ENCODE measurements around the gene C19orf53. TPM values are rescaled to one million over a fixed set of nuclear protein-coding genes. Genes with fewer than 3 reads are reported as not detected.

Gene C19orf53
- total RNA-seq, 3 donors from 2014 or later (not counting 1 experiment from before 2014, with no cell fraction given), result 52.2 to 56.6 (median 54.7) TPM

DNA sequence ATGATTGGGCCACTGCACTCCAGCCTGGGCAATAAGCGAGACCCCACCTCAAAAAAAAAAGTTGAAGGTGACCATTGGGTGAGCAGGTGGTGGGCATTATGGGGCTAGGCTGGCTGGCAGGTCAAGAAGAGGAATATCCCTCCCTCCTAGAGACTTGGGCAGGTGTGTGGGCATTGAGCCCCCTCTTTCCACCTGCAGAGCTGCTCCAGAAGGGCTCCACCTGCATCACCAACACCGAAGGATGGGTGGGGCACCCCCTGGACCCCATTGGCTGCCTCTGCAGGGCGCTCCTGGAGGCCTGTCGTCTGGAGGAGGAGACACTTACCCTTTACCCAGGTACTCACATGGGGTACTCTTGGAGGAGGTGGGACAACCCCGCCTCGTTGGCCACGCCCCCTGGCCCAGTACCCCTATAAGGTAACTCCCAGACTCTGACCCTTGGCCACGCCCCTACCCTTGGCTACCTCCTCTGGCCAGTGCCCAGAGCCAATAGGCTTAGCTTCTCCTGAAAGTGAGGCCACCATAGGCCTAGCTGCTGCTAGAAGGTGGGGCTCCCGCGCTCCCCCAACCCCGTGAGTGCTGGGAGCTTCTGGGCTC is 42.9 kb downstream of the C19orf53 start:
- intact Hi-C loops (cut with micrococcal nuclease), result no loop called here
- Mint-ChIP-seq H3K27me3 (ENCODE audit: low read depth in 2 of 2) (no peaks in the 10 kb centered on the region), H3K9me3 (no peaks in the 10 kb centered on the region), H3K4me1 (no peaks in the 10 kb centered on the region), H3K27ac (peak overlapping the region in 1 of 2 donors; percentile 49), H3K36me3 (no peaks in the 10 kb centered on the region), H3K4me3 (no peak overlapping the region)
- H3K4me1 ChIP-seq (ENCODE audit: control insufficient read depth, insufficient read depth, low read length), result no peaks in the 10 kb centered on the region
- WGBS (ENCODE audit: insufficient coverage), result 98% methylated on average over 11 of the region's 11 CpGs
- TF ChIP-seq, protein P1, sequence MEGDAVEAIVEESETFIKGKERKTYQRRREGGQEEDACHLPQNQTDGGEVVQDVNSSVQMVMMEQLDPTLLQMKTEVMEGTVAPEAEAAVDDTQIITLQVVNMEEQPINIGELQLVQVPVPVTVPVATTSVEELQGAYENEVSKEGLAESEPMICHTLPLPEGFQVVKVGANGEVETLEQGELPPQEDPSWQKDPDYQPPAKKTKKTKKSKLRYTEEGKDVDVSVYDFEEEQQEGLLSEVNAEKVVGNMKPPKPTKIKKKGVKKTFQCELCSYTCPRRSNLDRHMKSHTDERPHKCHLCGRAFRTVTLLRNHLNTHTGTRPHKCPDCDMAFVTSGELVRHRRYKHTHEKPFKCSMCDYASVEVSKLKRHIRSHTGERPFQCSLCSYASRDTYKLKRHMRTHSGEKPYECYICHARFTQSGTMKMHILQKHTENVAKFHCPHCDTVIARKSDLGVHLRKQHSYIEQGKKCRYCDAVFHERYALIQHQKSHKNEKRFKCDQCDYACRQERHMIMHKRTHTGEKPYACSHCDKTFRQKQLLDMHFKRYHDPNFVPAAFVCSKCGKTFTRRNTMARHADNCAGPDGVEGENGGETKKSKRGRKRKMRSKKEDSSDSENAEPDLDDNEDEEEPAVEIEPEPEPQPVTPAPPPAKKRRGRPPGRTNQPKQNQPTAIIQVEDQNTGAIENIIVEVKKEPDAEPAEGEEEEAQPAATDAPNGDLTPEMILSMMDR (IDR thresholded peaks at IDR 0.05), result no peak
- no peaks in the 10 kb centered on the region for H3K9me3 ChIP-seq (ENCODE audit: control insufficient read depth, insufficient read depth, low read length)
- ATAC-seq (peak; percentile 36 to 68 (median 38)), DNase-seq (no peak)
- H3K36me3 ChIP-seq (ENCODE audit: control insufficient read depth, insufficient read depth, low read length), result no peaks in the 10 kb centered on the region
- no peak overlapping the region for H3K27ac ChIP-seq (ENCODE audit: low read length)
- H3K4me3 ChIP-seq (ENCODE audit: low read length), result no peak overlapping the region
- no peaks in the 10 kb centered on the region for H3K27me3 ChIP-seq (ENCODE audit: control insufficient read depth, insufficient read depth, low read length)

DNA sequence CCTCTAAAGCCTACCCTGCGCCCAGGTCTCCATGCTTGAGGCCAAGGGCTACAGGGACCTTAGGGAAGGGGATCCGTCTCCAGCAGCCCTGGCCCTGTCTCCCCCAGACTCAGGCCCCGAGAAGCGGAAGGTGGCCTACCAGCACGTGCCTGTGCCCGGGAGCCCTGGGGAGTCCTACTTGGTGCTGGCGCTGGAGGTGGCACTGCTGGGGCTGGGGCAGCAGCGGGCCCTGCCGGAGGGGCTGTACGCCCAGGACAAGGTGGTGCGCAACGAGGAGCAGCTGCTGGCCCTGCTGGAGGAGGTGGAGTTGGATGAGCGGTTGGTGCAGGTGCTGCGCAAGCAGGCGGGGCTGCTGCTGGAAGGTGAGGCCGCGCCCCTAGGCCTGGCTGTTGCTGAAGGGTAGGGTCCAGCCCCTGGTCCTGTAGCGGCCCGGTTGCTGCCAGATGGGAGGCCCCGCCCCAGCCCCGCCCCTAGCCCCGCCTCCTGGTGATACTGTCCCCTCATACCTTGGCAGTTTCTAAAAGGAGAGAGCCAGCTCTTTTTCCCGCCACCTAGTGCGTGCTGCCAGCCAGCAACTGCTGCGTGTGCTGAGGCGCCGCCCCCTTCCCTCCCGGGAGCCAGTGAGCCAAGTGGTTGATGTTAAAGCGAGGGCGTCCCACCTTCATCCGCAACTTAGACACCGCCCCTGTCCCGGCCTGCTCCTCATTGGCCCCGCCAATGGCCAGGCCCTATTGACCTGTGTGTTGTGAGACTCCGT is 43.5 kb downstream of the C19orf53 start:
- Histone ChIP-seq H3K27me3 (ENCODE audit: control insufficient read depth, insufficient read depth, low read length) (no peaks in the 10 kb centered on the region), H3K27ac (ENCODE audit: low read length) (no peak overlapping the region), H3K4me1 (ENCODE audit: control insufficient read depth, insufficient read depth, low read length) (no peaks in the 10 kb centered on the region), H3K36me3 (ENCODE audit: control insufficient read depth, insufficient read depth, low read length) (no peaks in the 10 kb centered on the region), H3K4me3 (ENCODE audit: low read length) (no peak overlapping the region), H3K9me3 (ENCODE audit: control insufficient read depth, insufficient read depth, low read length) (no peaks in the 10 kb centered on the region)
- intact Hi-C loops (cut with micrococcal nuclease), result no loop called here
- Mint-ChIP-seq H3K9me3 (no peaks in the 10 kb centered on the region), H3K27ac (peak overlapping the region in 1 of 2 donors; percentile 49), H3K4me1 (no peaks in the 10 kb centered on the region), H3K36me3 (no peaks in the 10 kb centered on the region), H3K4me3 (no peak overlapping the region), H3K27me3 (ENCODE audit: low read depth in 2 of 2) (no peaks in the 10 kb centered on the region)
- ATAC-seq (peak; percentile 24 to 68 (median 66)), DNase-seq (peak in 1 of 2 donors; percentile 49)
- WGBS (ENCODE audit: insufficient coverage), result 89% methylated on average over 35 of the region's 35 CpGs
- TF ChIP-seq, protein P1 (IDR thresholded peaks at IDR 0.05), result no peak

DNA sequence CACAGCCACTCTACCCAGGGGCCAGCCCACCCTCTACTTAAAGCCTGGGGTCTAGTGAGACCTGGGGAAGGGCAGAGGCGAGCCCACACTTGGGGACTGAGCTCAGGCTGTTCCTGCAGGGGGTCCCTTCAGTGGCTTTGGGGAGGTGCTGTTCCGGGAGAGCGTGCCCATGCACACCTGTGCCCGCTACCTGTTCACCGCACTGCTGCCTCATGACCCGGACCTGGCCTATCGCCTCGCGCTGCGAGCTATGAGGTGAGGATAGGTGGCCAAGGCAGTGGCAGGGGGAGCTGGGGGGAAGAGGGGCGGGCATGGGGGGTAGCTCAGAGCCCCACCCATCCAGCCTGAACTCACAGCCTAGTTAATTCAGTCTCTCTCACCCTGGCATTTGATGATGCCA is 45.0 kb downstream of the C19orf53 start:
- Histone ChIP-seq H3K27me3 (ENCODE audit: control insufficient read depth, insufficient read depth, low read length) (no peaks in the 10 kb centered on the region), H3K9me3 (ENCODE audit: control insufficient read depth, insufficient read depth, low read length) (no peaks in the 10 kb centered on the region), H3K4me3 (ENCODE audit: low read length) (no peak overlapping the region), H3K4me1 (ENCODE audit: control insufficient read depth, insufficient read depth, low read length) (no peaks in the 10 kb centered on the region), H3K36me3 (ENCODE audit: control insufficient read depth, insufficient read depth, low read length) (no peaks in the 10 kb centered on the region), H3K27ac (ENCODE audit: low read length) (no peak overlapping the region)
- no peaks in the 10 kb centered on the region for H3K36me3 Mint-ChIP-seq
- intact Hi-C loops (cut with micrococcal nuclease), result no loop called here
- no peaks in the 10 kb centered on the region for H3K9me3 Mint-ChIP-seq
- ATAC-seq (no peak), DNase-seq (no peak)
- H3K4me3 Mint-ChIP-seq, result no peak overlapping the region
- H3K4me1 Mint-ChIP-seq, result no peaks in the 10 kb centered on the region
- H3K27ac Mint-ChIP-seq, result no peak overlapping the region
- no peaks in the 10 kb centered on the region for H3K27me3 Mint-ChIP-seq (ENCODE audit: low read depth in 2 of 2)
- WGBS (ENCODE audit: insufficient coverage), result 98% methylated on average over 9 of the region's 11 CpGs
- TF ChIP-seq, protein P1 (IDR thresholded peaks at IDR 0.05), result no peak

Data from natural killer cell (primary cell).